GM10847 (cell line): Measurements from ENCODE around the gene SLC6A20.

ENCODE experiments used
- POLR2A ChIP-seq: IDR thresholded peaks from 2 replicates; pipeline ENCODE4 v1.6.1; 2011; ENCODE audit not compliant: insufficient read length; ENCODE audit errors: extremely low read depth

Gene SLC6A20, protein sequence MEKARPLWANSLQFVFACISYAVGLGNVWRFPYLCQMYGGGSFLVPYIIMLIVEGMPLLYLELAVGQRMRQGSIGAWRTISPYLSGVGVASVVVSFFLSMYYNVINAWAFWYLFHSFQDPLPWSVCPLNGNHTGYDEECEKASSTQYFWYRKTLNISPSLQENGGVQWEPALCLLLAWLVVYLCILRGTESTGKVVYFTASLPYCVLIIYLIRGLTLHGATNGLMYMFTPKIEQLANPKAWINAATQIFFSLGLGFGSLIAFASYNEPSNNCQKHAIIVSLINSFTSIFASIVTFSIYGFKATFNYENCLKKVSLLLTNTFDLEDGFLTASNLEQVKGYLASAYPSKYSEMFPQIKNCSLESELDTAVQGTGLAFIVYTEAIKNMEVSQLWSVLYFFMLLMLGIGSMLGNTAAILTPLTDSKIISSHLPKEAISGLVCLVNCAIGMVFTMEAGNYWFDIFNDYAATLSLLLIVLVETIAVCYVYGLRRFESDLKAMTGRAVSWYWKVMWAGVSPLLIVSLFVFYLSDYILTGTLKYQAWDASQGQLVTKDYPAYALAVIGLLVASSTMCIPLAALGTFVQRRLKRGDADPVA

DNA sequence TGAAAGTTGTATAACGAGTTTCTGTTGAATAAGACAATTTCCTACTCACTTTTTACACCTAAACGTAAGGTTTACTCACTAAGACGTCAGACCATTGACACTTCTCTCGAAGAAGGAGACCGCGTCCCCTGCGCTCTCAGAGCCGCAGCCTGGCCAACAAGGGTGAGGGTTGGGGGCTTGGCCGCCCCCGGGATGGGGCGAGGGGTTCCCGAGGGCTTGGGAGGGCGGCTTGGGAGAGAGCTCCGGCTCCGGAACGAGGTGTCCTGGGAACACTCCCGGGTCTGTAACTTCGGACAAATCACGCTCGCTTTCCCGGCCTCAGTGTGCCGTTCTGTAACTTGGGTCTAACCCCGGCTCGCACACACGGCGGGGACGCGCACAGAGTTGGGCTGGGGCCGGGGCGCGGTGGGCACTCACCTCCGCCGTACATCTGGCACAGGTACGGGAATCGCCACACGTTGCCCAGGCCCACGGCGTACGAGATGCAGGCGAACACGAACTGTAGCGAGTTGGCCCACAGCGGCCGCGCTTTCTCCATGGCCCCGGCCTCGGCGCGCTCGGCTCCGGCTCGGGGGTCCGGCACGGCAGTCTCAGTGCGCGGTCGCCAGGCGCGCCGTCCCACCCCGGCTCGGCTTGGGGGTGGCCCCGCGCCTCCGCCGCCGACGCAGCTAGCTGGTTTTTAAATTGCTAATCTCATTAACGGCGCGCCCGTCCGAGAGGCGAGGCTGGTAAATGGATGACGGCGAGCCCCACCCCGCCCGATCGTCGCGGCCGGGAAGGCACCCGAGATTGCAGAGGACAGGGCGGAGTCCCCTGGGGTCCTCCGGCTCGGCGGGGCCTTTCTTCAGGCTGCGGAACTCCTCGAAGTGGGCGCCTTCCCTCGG, at the start of gene SLC6A20:
SLC6A20 (minus strand) TSS at position 655 of the 884 bp plus-strand sequence; CDS start at position 538, 117 bp downstream.
- TF ChIP-seq POLR2A, result no peak

DNA sequence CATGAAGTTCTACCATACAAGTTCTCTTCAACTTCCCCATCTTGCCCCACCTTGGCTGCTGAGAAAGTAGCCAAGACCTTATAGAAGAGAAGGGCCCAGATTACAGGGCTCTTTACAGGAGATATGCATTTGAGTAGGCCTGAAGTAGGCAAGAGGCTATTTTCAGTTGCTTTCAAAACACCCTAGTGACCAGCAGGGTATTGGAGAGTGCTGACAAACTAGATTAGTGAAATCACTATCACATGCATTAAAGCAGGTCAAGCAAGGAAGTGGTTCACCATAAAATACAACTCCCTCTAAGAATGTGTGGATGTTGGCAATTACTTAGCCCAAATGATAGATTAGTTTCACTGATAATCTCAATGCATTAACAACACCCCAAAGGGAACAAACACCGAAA, 48.3 kb upstream of the SLC6A20 start:
- no peak for TF ChIP-seq POLR2A

DNA sequence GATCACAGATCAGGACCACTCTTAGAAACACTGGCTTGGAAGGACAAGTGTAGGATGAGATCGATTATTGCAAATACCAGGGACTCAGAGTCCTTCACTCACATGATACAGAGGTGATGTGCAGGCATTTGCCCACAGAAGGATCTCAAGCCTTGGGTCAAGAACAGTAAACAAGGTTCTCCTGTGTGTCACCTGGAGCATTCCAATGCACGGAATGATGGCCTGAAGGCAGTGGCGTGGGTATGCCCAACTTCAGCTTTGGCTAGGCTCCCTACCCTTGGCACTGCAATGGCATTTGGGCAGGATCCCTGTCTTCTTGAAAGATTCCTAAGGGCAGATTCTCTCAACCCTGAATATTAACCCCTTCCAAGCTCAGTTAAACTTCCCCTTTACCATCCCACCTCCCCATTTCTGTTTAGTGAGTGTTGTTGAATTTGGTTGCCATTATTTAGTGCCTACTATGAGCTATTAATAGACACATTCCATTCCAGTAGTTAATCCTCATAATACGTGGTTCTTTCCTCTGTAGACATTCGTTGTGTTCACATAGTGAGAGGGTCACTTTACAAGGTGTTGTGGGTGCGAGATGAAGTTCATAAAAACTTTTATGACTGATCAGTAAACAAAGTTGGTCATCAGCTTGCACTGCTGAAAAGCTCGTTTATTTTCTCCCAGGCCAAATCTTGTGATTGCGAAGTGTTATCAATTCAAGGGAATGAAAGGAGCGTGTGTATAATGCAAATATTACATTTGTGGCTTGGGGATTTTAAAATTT, 46.7 kb upstream of the SLC6A20 start:
- no peak for TF ChIP-seq POLR2A

DNA sequence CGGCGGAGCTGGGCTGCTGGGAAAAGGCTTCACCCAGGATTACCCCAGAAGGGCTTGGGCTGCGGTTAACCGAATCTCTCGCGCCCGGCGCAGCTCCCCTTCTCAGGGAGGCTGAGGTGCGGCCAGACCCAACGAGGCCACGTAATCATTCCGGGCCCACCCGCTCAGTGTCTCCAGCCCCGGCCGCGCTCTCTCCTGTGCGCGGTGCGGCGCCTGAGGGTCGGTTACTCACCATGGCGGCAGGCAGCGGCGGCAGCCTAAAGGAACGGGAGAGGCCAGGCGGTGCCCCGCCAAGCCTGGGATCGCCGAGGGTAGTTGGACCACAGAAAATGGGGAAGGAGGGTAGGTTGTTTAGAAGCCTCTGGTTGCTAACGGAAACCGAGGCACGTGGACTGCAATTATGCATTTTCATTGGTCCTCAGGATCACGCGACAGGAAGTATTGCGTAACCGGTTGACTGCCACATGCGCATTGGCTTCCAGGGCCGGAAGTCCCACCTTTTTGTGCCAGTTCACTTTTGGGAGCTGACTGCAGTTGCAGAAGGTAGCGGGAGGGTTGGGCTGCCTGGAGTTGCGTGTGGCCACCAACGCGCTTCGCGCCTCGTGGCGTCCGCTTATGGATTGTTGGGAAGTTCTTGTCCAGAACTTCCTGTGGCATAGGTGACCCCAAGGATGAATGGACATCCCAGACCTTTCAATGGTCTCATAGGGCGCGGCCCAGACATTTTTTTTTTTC, 45.6 kb upstream of the SLC6A20 start, which contains the start of gene LZTFL1:
LZTFL1 (minus strand) TSS at position 363 of the 735 bp plus-strand sequence; CDS start at position 235, 128 bp downstream.
- peak; percentile 18 for TF ChIP-seq POLR2A

DNA sequence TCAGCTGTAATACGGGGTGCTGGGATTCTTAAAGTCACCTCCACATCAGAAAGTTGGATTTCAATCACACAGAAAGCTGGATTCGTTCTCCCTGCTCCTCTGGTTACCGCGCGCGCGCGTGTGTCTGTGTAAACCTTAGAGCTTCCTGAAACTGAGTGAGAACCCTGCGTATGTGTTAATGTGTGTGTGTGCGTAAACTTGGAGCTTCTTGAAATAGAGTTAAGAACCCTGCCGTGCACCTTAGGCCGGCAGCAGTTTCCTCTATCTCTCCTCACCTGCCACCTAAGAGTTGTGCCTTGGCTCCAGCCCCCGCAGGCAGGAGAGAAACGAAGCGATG, 45.1 kb upstream of the SLC6A20 start:
- TF ChIP-seq POLR2A, result no peak

DNA sequence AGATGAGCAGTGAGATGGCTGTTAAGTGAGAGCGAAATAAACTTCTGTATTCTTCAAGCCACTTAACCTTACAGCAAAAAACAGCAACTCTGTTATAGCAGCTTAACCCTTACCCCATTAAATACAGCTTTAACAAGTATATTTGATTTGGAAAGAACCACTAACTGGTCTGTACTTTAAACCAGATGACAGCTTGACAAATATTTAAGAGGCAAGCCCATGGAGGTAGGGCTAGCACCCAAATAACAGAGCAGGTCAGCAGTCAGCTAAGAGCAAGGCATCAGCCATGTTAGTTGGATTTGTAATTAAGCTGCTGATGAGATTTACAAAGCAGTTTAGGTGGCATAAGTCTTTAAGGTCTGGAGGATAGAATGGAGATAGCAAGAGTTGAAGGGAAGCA, 42.1 kb upstream of the SLC6A20 start:
- TF ChIP-seq POLR2A, result no peak

DNA sequence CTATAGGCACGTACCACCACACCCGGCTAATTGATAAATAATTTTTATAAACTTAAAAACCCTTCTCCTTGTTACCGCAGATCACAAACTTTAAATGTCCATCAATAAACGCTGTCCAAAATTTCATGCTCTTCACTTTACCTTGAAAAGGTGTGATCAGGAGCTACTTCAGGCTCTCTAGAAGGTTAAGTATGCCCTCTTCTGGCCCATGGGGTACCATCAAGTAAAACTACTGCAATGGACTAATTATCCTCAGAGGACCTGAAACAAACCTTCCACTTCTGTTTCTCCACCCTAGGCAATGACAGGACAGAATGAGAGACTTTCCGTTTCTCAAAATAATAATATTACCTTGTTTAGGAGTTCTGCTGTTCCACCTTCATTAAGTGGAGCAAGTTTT, 36.4 kb upstream of the SLC6A20 start:
- TF ChIP-seq POLR2A, result no peak

DNA sequence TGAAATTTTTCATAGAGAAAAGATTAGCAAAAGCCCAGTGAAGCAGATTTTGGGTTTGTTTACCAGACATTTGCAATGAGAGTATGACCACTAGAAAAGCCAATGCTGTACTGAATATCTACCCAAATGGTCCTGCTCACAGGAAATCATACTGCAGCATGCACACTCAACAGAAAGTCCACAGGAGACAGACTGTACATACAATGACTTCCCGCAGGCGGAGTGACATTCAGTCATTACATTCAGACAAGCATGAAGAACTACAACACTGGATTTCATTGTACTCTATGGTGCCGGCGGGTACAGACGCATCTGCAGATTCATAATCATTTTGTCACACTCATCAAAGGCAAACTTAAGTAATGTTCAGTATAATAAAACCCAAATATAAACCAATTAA, 33.8 kb upstream of the SLC6A20 start:
- TF ChIP-seq POLR2A, result no peak

DNA sequence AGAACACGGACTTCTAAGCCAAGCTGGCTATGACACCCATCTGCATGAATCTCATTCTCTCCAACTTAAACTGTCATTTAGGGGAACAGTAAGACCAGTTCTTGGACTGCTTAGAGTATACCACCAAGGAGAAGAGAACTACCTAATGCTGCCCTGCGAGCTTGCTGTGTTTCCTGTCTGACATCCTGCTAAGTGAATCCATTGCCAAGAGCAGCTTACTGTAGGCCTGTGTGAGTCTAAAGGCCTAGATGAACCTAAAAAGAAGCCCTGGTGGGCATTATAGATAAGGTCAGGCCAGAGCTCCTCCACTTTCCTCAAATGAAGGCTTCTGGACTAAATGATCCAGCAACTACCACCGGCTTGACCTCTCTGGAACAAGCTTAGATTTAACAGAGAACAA, 30.6 kb upstream of the SLC6A20 start:
- TF ChIP-seq POLR2A, result no peak

DNA sequence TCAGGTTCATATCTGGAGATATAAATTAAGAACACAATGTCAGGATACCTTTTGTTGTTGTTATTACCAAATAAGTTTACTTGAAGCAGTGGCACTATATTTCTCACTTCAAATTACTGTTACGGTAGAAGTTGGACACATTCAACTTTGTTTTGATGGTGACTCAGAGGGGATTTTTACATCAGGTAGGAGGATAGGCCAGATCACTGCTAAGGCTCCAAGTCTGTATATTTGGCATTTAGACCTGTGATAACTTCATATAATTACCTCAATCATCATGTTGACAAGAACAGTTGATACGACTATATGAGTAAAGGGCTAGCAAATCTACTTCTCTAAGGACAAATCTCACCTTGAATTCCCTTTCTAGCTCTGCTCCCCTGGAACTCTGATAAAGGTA, 30.0 kb upstream of the SLC6A20 start:
- no peak for TF ChIP-seq POLR2A

DNA sequence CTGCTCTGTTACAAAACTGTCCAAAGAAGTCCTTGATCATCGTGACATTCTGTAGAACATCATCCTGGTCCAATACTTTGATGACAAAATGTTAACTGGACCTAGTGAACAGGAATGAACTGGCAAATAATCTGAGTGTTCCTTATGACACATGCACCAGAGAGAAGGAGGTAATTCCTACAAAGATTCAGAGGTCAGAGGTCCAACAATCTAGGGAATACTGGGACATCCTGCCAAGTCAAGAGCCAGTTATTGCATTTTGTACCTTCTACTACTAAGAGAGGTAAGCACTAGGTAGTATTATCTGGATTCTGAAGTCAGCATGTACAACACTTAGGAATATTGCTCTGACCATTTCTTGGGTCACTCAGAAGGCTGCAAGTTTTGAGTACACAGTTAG, 24.8 kb upstream of the SLC6A20 start:
- no peak for TF ChIP-seq POLR2A

DNA sequence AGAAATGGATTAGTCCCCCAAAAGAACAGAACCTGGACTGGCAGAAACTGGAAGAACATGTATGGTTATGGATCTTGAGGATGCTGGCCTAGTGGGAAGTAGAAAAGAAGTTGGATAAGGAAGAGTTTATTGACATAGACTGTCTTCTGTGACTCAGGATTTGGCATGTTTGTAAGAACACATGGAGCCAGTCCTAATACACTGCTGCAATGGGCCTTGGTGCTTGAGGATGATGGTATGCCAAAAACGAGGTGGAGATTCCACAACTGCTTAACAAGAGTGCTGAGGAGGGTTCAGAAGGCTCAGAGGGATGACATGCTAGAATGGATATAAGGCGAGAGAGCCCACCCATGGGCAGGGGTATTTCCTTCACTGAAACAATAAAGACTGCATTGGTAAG, 23.2 kb upstream of the SLC6A20 start:
- no peak for TF ChIP-seq POLR2A

DNA sequence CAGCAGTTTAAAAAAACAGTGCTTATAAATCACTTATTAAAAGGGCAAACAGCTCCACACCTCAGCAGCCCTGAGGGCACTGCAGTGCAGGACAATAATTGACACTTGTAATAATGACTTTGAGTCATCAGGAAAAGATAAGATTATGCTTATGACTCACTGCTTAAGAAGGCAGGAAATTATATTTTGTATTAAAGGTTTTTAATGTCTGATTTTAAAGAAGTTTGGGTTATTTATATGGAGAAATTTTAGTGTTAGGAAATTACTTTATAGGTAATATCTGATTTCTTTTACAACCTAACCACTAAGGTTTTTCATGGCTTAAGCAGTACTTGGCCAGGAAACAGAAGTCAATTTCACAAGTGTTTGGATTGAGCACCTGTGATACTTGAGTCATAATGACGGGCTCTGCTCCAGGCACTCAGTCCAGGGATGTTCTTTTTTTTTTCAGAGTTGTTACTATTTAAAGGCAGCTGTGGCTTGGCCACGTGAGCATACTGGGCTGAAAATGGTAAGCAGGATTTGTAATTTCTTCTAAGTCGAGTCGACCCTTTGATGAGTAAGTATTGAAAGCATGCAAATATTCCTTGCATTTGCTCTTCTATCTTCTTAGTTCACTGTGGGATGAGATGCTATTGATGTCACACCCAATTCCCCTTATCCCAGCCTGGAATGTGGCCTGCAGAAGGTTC, 21.6 kb upstream of the SLC6A20 start:
- no peak for TF ChIP-seq POLR2A

DNA sequence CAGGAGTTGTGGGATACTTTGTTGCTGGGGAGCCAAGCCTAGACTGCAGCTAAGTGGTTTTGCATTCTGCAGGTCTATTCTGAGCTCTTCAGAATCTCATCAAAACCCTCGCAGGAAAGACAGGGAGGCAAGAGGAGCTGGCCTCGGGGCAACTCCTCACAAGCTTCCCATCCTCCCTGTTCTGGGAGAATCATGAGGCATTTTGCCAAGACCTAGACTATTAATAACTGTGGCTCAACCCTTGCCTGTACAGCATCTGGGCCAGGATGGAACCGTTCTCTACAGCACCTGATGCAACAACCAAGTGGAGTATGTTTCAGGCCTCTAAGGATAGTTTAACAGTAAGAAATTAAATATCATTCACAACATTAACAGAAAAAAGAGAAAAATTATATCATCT, 20.2 kb upstream of the SLC6A20 start:
- no peak for TF ChIP-seq POLR2A
